ENCODE measurements around the gene MPZL2. TPM values are rescaled to one million over a fixed set of nuclear protein-coding genes. Genes with fewer than 3 reads are reported as not detected.

Gene MPZL2
- polyA plus RNA-seq, 3 donors, result 8.0 to 18.6 (median 14.2) TPM

DNA sequence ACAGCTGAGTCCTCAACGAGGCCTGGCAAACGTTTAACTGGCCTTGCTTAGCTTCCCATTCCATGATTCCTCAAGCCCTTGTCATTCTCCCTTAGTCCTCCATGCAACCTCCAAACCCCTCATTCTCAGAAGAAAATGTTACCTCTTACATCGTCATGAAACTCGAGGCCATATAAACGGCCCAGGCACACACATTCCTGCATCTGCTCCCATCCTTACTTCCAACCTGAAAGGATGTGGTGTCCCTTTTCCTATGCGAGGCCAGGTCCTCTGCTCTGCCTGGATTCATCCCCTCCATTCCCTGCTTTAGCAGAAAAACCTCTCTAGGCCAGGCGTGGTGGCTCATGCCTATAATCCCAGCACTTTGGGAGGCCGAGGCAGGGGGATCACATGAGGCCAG lies 20.9 kb downstream of the MPZL2 start:
- H3K36me3 Mint-ChIP-seq, result peaks cover 15 to 17% of the 10 kb centered on the region in 2 donors
- H3K27ac Mint-ChIP-seq, result peak overlapping the region in 3 of 7 donors; percentile 29 to 99 (median 98)
- no peak overlapping the region for H3K9ac ChIP-seq (ENCODE audit: insufficient read depth, low read length, poor library complexity, severe bottlenecking)
- 97% methylated on average over 7 of the region's 8 CpGs for WGBS (ENCODE audit: insufficient coverage)
- no peaks in the 10 kb centered on the region for H3K27me3 ChIP-seq (ENCODE audit: control insufficient read depth in 2 of 2, insufficient read depth in 2 of 2, low read length in 2 of 2)
- no peaks in the 10 kb centered on the region for H3K9me3 ChIP-seq (replicated peaks in 1 of 2; ENCODE audit: control insufficient read depth in 1 of 2, insufficient read depth in 1 of 2, low read length in 2 of 2)
- H4K20me1 ChIP-seq (ENCODE audit: insufficient read depth, low read length), result no peaks in the 10 kb centered on the region
- no peak overlapping the region for H3K4me3 Mint-ChIP-seq
- TF ChIP-seq CTCF (IDR thresholded peaks at IDR 0.05), result no peak
- peaks cover 0 to 11% (median 0%) of the 10 kb centered on the region in 3 donors for H3K27me3 Mint-ChIP-seq (ENCODE audit: low read depth in 3 of 3)
- no peak for DNase-seq
- no peak overlapping the region for H3K4me3 ChIP-seq (replicated peaks in 1 of 3; ENCODE audit: low read depth in 2 of 3, low read length in 3 of 3)
- no peaks in the 10 kb centered on the region for H3K36me3 ChIP-seq (replicated peaks in 1 of 2; ENCODE audit: control insufficient read depth in 1 of 2, insufficient read depth in 2 of 2, low read length in 2 of 2)
- H3K4me1 Mint-ChIP-seq, result peaks cover 84% of the 10 kb centered on the region
- peaks cover 59 to 68% of the 10 kb centered on the region in 2 donors for H3K4me1 ChIP-seq (ENCODE audit: control insufficient read depth in 1 of 2, insufficient read depth in 2 of 2, low read length in 2 of 2)
- intact Hi-C loops (cut with micrococcal nuclease), result no loop called here
- H3K4me2 ChIP-seq (replicated peaks; ENCODE audit: extremely low read depth, low read length, poor library complexity, severe bottlenecking), result no peak overlapping the region
- H3K79me2 ChIP-seq (ENCODE audit: insufficient read depth, low read length), result peaks cover 17% of the 10 kb centered on the region
- H3K9me3 Mint-ChIP-seq, result peaks cover 0 to 2% (median 0%) of the 10 kb centered on the region in 7 donors
- no peak overlapping the region for H2AFZ ChIP-seq (ENCODE audit: insufficient read depth, low read depth, low read length, poor library complexity, severe bottlenecking)
- no peak overlapping the region for H3K27ac ChIP-seq (ENCODE audit: low read depth in 1 of 2, low read length in 2 of 2)

DNA sequence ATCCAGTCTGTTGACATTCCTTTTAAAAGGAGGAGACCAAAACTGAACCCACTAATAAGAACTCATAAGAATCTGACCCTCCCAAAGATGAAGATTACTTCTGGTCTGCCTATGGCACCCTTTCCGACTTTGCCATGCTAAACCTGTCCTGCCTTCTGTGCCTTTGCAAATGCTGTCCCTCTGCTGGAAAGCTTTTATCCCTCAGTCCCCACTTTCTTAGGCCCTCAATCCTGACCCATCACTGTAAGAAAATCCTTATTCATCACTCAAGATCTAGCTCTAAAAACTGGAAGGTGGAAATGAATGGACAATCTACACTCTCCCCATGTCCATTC lies 22.4 kb downstream of the MPZL2 start:
- intact Hi-C loops (cut with micrococcal nuclease), result no loop called here
- peaks cover 0 to 2% (median 0%) of the 10 kb centered on the region in 7 donors for H3K9me3 Mint-ChIP-seq
- no peak for DNase-seq
- Histone ChIP-seq H3K4me2 (replicated peaks; ENCODE audit: extremely low read depth, low read length, poor library complexity, severe bottlenecking) (peak overlapping the region; percentile 75), H3K4me3 (replicated peaks in 1 of 3; ENCODE audit: low read depth in 2 of 3, low read length in 3 of 3) (peak overlapping the region in 1 of 3 experiments; percentile 69), H3K9me3 (replicated peaks in 1 of 2; ENCODE audit: control insufficient read depth in 1 of 2, insufficient read depth in 1 of 2, low read length in 2 of 2) (no peaks in the 10 kb centered on the region), H4K20me1 (ENCODE audit: insufficient read depth, low read length) (no peaks in the 10 kb centered on the region), H3K27me3 (ENCODE audit: control insufficient read depth in 2 of 2, insufficient read depth in 2 of 2, low read length in 2 of 2) (no peaks in the 10 kb centered on the region), H2AFZ (ENCODE audit: insufficient read depth, low read depth, low read length, poor library complexity, severe bottlenecking) (no peak overlapping the region), H3K27ac (ENCODE audit: low read depth in 1 of 2, low read length in 2 of 2) (peak overlapping the region; percentile 96 to 99), H3K36me3 (replicated peaks in 1 of 2; ENCODE audit: control insufficient read depth in 1 of 2, insufficient read depth in 2 of 2, low read length in 2 of 2) (no peaks in the 10 kb centered on the region), H3K4me1 (ENCODE audit: control insufficient read depth in 1 of 2, insufficient read depth in 2 of 2, low read length in 2 of 2) (peaks cover 71 to 74% of the 10 kb centered on the region in 2 donors), H3K9ac (ENCODE audit: insufficient read depth, low read length, poor library complexity, severe bottlenecking) (no peak overlapping the region), H3K79me2 (ENCODE audit: insufficient read depth, low read length) (peaks cover 30% of the 10 kb centered on the region)
- peaks cover 90% of the 10 kb centered on the region for H3K4me1 Mint-ChIP-seq
- peak overlapping the region; percentile 93 to 99 (median 98) for H3K27ac Mint-ChIP-seq
- WGBS (ENCODE audit: insufficient coverage), result 80% methylated on average over 1 of the region's 1 CpG
- peaks cover 0 to 7% (median 0%) of the 10 kb centered on the region in 3 donors for H3K27me3 Mint-ChIP-seq (ENCODE audit: low read depth in 3 of 3)
- peak overlapping the region in 1 of 2 donors; percentile 53 for H3K4me3 Mint-ChIP-seq
- no peak for TF ChIP-seq CTCF (IDR thresholded peaks at IDR 0.05)
- H3K36me3 Mint-ChIP-seq, result peaks cover 11 to 14% of the 10 kb centered on the region in 2 donors
